ENCODE data around the gene WDHD1. TPM values are rescaled to one million over a fixed set of nuclear protein-coding genes. Genes with fewer than 3 reads are reported as not detected.

Gene WDHD1
- total RNA-seq, 1 experiment from 2014 or later: 6.5 TPM

DNA sequence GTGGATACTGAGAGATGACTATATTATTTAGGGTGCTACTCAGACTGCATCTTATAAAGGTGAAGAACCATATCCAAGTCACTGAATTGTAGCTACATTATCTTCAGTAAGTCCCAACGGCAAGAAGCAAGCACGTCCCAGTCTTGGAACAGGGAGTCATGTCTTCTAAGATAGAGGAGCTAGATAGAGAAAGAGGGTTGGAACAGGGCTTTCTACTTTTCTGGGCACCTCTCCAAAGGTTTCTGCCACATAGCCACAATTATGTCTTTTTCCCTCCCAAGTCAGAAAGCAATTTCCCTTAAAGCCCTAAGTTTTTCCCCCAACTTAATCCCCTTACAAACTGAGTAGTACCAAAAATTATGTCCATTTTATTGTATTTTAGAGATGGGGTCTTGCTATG is 47.0 kb upstream of the WDHD1 start:
- intact Hi-C loops (cut with micrococcal nuclease): no loop called here
- ChIA-PET POLR2A (interaction anchor here (1.0 to 10.6 kb wide), 4 partner anchors 14 to 56 kb away, joined by 5 to 356 read pairs (median 73); partner anchors contain the start of genes LGALS3 and MAPK1IP1L), CTCF (interaction anchor here (1.2 kb wide), 1 partner anchor 509 kb away, joined by 4 read pairs; no protein-coding TSS in a partner anchor)
- H3K27me3 Mint-ChIP-seq (ENCODE audit: insufficient read depth, unreplicated experiment): no peaks in the 10 kb centered on the region
- peaks cover 59% of the 10 kb centered on the region for H3K4me1 Mint-ChIP-seq (ENCODE audit: insufficient read depth, unreplicated experiment)
- BruUV-seq (replicated peaks): no TSS peak
- no peak overlapping the region for H3K4me3 Mint-ChIP-seq (ENCODE audit: unreplicated experiment)
- H3K36me3 Mint-ChIP-seq (ENCODE audit: insufficient read depth, unreplicated experiment): peaks cover 23% of the 10 kb centered on the region
- DNase-seq (ENCODE audit: unreplicated experiment): peak; percentile 34
- no peak for TF ChIP-seq CTCF (IDR thresholded peaks at IDR 0.05; ENCODE audit: unreplicated experiment)
- peak overlapping the region; percentile 100 for H3K27ac Mint-ChIP-seq (ENCODE audit: low read depth, unreplicated experiment)
- peaks cover 6% of the 10 kb centered on the region for H3K9me3 Mint-ChIP-seq (ENCODE audit: unreplicated experiment)

- BruUV-seq (replicated peaks): TSS peak; percentile 62
- DNase-seq (ENCODE audit: unreplicated experiment): peak; percentile 81
- Mint-ChIP-seq H3K27ac (ENCODE audit: low read depth, unreplicated experiment) (peak overlapping the region; percentile 100), H3K27me3 (ENCODE audit: insufficient read depth, unreplicated experiment) (no peaks in the 10 kb centered on the region), H3K9me3 (ENCODE audit: unreplicated experiment) (peaks cover 6% of the 10 kb centered on the region), H3K36me3 (ENCODE audit: insufficient read depth, unreplicated experiment) (peaks cover 31% of the 10 kb centered on the region), H3K4me3 (ENCODE audit: unreplicated experiment) (peak overlapping the region; percentile 50), H3K4me1 (ENCODE audit: insufficient read depth, unreplicated experiment) (peaks cover 47% of the 10 kb centered on the region)
- POLR2A ChIA-PET: interaction anchor here (0.6 to 10.6 kb wide), 21 partner anchors 8 to 171 kb away, joined by 3 to 356 read pairs (median 4); partner anchors contain the start of genes DLGAP5, LGALS3 and MAPK1IP1L
- CTCF ChIA-PET: interaction anchor here (0.5 to 3.2 kb wide), 6 partner anchors 13 to 91 kb away, joined by 3 to 22 read pairs (median 4); partner anchors contain the start of gene MAPK1IP1L
- no peak for TF ChIP-seq CTCF (IDR thresholded peaks at IDR 0.05; ENCODE audit: unreplicated experiment)
- intact Hi-C loops (cut with micrococcal nuclease): no loop called here
Measured at GRCh38 chr14:55071870-55072640, 45.2 kb upstream of the WDHD1 start.

GRCh38 chr14:55070981-55071411 is 44.1 kb upstream of the WDHD1 start:
- CTCF ChIA-PET: interaction anchor here (0.7 to 3.2 kb wide), 3 partner anchors 9 to 28 kb away, joined by 3 to 22 read pairs (median 3); partner anchors contain the start of gene MAPK1IP1L
- Mint-ChIP-seq H3K36me3 (ENCODE audit: insufficient read depth, unreplicated experiment) (peaks cover 41% of the 10 kb centered on the region), H3K4me1 (ENCODE audit: insufficient read depth, unreplicated experiment) (peaks cover 41% of the 10 kb centered on the region), H3K27me3 (ENCODE audit: insufficient read depth, unreplicated experiment) (no peaks in the 10 kb centered on the region), H3K4me3 (ENCODE audit: unreplicated experiment) (peak overlapping the region; percentile 13), H3K27ac (ENCODE audit: low read depth, unreplicated experiment) (peak overlapping the region; percentile 100), H3K9me3 (ENCODE audit: unreplicated experiment) (peaks cover 4% of the 10 kb centered on the region)
- no TSS peak for BruUV-seq (replicated peaks)
- intact Hi-C loops (cut with micrococcal nuclease): no loop called here
- TF ChIP-seq CTCF (IDR thresholded peaks at IDR 0.05; ENCODE audit: unreplicated experiment): no peak
- POLR2A ChIA-PET: interaction anchor here (1.1 to 10.6 kb wide), 6 partner anchors 7 to 44 kb away, joined by 4 to 356 read pairs (median 24); partner anchors contain the start of genes MAPK1IP1L, SOCS4 and WDHD1
- DNase-seq (ENCODE audit: unreplicated experiment): no peak

GRCh38 chr14:55066223-55066622 is 39.3 kb upstream of the WDHD1 start:
- Mint-ChIP-seq H3K27ac (ENCODE audit: low read depth, unreplicated experiment) (no peak overlapping the region), H3K27me3 (ENCODE audit: insufficient read depth, unreplicated experiment) (no peaks in the 10 kb centered on the region), H3K4me3 (ENCODE audit: unreplicated experiment) (no peak overlapping the region), H3K36me3 (ENCODE audit: insufficient read depth, unreplicated experiment) (peaks cover 75% of the 10 kb centered on the region), H3K9me3 (ENCODE audit: unreplicated experiment) (no peaks in the 10 kb centered on the region), H3K4me1 (ENCODE audit: insufficient read depth, unreplicated experiment) (peaks cover 13% of the 10 kb centered on the region)
- CTCF ChIA-PET: interaction anchor here (0.7 to 2.4 kb wide), 3 partner anchors 11 to 15 kb away, joined by 3 to 17 read pairs (median 5); partner anchors contain the start of gene MAPK1IP1L
- TF ChIP-seq CTCF (IDR thresholded peaks at IDR 0.05; ENCODE audit: unreplicated experiment): no peak
- no peak for DNase-seq (ENCODE audit: unreplicated experiment)
- POLR2A ChIA-PET: interaction anchor here (0.9 to 6.0 kb wide), 6 partner anchors 10 to 42 kb away, joined by 3 to 69 read pairs (median 6); partner anchors contain the start of gene MAPK1IP1L
- no TSS peak for BruUV-seq (replicated peaks)
- intact Hi-C loops (cut with micrococcal nuclease): no loop called here
